Coronary artery (tissue), 2 donors: ENCODE results near the gene ANKRD65.
"Not testable (repeated sequence)": the region's sequence is repeated elsewhere in the genome, so short reads cannot be mapped to it uniquely, and the experiment has no call there.

Source experiments
- DNase-seq: peaks from one replicate; pipeline ENCODE4 v3.0.0-alpha.2; 2017; ENCODE audit warnings: low spot score
- H3K27ac ChIP-seq, 2 donors: fragments of 200-600 bp; sonication (generic); one replicate each; pipeline ENCODE4 v1.5.1; 2016 to 2019
- H3K4me3 ChIP-seq: fragments of 200-600 bp; sonication (generic); 2 replicates; pipeline ENCODE4 v1.5.1; 2016; ENCODE audit warnings: mild to moderate bottlenecking, moderate library complexity
- TF ChIP-seq, protein P1 (sequence below): fragments of 200-600 bp; sonication (generic); IDR thresholded peaks from one replicate; pipeline ENCODE4 v1.5.1; 2019; ENCODE audit warnings: antibody characterized with exemption

ANKRD65 gene

DNA sequence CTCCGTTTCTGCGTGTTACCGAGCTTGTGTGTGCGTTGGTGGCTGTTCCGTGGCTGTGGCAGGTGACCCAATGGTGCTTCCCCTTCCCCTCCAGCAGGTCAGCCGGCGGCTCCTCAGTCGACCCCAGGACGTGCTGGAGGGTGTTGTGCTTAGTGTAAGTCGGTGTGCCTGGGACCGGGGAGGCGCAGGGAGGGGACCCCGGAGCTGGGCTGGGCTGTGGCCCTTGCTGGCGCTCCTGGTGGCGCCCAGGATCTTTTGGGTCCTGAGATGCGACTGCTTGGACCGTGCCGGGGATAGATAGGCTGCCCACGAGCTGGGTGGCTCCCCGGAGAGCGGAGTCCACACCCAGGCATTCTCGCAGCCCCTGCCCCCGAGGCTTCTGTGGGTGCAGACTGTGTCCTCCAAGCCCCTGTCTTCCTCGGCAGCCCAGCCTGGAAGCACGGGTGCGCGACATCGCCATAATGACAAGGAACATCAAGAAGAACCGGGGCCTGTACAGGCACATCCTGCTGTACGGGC is 34.3 kb upstream of the ANKRD65 start:
- no peak for DNase-seq
- H3K27ac ChIP-seq, result no peak overlapping the region
- TF ChIP-seq, protein P1, sequence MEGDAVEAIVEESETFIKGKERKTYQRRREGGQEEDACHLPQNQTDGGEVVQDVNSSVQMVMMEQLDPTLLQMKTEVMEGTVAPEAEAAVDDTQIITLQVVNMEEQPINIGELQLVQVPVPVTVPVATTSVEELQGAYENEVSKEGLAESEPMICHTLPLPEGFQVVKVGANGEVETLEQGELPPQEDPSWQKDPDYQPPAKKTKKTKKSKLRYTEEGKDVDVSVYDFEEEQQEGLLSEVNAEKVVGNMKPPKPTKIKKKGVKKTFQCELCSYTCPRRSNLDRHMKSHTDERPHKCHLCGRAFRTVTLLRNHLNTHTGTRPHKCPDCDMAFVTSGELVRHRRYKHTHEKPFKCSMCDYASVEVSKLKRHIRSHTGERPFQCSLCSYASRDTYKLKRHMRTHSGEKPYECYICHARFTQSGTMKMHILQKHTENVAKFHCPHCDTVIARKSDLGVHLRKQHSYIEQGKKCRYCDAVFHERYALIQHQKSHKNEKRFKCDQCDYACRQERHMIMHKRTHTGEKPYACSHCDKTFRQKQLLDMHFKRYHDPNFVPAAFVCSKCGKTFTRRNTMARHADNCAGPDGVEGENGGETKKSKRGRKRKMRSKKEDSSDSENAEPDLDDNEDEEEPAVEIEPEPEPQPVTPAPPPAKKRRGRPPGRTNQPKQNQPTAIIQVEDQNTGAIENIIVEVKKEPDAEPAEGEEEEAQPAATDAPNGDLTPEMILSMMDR, result no peak

GRCh38 chr1:1454286-1455056 is 33.4 kb upstream of the ANKRD65 start:
- not testable (repeated sequence) for DNase-seq, H3K27ac ChIP-seq, H3K4me3 ChIP-seq

More for the DNA sequence above, 34.3 kb upstream of the ANKRD65 start:
- no peak overlapping the region for H3K4me3 ChIP-seq

DNA sequence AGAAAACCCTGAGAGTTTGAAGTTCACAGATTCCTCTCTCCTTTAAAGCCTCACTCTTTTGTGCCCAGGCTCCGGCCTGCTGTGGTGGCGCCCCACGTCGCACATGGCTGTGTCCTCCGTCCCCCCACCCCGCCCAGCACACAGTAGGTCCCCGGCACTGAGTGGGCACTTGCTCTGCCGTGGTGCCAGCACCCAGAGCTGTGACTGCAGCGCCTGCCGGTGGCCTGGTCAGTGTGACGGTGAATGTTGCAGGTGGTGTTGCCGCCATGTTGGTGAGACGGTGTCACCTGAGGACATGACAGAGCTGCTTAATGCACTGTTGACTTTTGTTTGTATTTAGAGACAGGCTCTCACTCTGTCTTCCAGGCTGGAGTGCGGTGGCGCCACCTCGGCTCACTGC is 31.8 kb upstream of the ANKRD65 start:
- no peak overlapping the region for H3K4me3 ChIP-seq
- no peak for DNase-seq
- TF ChIP-seq, protein P1, result no peak
- no peak overlapping the region for H3K27ac ChIP-seq

GRCh38 chr1:1452365-1452739 is 31.3 kb upstream of the ANKRD65 start:
- DNase-seq, H3K4me3 ChIP-seq, H3K27ac ChIP-seq: not testable (repeated sequence)

DNA sequence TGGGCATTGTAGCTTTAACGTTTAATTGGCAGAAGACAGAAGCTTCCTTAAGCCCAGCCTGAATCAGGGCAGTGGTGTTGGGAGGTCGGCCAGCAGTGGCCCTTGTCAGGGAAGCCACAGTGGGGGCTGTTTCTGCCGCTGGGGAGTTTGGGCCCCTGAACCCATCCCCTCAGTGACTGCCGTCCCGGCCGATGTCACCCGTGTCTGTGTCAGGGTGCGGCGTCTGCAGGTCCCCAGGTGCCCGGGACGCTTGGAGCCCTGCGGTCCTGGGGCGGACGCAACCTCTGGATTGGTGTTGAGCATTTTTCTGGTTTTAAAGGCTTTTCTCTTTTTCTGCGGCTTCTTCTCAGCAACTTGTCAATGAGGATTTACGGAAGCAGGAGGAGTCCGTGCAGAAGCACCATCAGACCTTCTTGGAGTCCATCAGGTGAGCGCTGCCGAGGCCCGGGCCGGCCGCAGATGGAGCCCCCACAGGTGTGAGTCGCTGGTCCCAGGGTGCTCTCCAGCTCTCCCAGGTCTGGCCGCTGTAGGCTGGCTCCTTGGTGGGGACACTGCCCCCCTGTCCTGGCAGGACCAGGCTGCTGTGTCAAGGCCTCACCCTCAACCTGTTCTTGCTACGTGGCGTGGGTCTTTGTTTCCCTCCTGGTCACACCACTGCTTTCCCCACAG is 30.8 kb upstream of the ANKRD65 start:
- H3K27ac ChIP-seq, result no peak overlapping the region
- no peak overlapping the region for H3K4me3 ChIP-seq
- TF ChIP-seq, protein P1, result no peak
- no peak for DNase-seq

DNA sequence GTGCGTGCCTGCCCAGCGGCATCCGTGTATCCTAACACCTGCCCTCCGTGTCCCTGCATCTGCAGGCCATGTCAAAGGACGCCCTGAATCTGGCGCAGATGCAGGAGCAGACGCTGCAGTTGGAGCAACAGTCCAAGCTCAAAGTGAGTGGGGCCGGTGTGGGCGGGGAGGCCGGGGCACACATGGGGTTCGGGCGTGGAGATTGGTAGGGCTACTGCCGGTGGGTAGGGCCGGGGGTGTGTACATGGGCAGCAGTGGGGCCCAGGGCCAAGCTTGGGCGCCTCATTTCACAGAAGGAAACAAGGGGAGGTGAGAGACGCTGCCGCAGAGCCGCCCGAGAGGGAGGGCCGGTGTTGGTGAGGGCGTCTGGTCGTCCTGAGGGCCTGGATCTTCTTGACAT is 29.5 kb upstream of the ANKRD65 start:
- H3K27ac ChIP-seq, DNase-seq, H3K4me3 ChIP-seq: not testable (repeated sequence)

GRCh38 chr1:1449099-1449739 is 28.1 kb upstream of the ANKRD65 start, which contains the start of gene ATAD3C:
TSS of gene ATAD3C (plus strand) at chr1:1449689. CDS start at chr1:1450684, 995 bp downstream.
- H3K27ac ChIP-seq, result no peak within 1 kb of the TSS
- TF ChIP-seq, protein P1, result no peak
- DNase-seq, result no peak
- no peak within 1 kb of the TSS for H3K4me3 ChIP-seq

DNA sequence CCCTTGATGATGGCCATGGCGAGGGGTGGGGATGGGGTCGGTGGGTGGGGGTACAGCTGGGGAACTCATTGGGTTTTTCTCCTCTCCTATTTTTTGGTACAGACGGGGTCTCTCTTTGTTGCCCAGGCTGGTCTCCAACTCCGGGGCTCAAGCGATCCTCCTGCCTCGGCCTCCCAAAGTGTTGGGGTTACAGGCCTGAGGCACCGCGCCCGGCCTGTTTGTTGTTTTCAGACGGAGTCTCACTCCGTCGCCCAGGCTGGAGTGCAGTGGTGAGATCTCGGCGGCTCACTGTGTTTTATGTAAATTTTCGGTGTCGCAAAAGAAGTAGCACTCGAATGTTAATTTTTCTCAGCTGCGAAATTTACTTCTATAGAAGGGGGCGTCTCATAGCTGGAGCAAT is 25.6 kb upstream of the ANKRD65 start:
- not testable (repeated sequence) for H3K4me3 ChIP-seq, DNase-seq, H3K27ac ChIP-seq
